BE2C (cell line): ENCODE results near the gene IL26.

Source experiments
- DNase-seq: peaks from one replicate; pipeline ENCODE4 v3.0.0-alpha.2; 2020
- H3K27me3 ChIP-seq: fragments of 250-450 bp; sonication (Bioruptor Pico); 2 replicates; pipeline ENCODE4 v1.5.1; 2020; ENCODE audit warnings: mild to moderate bottlenecking
- H3K36me3 ChIP-seq: fragments of 250-450 bp; sonication (Bioruptor Pico); 2 replicates; pipeline ENCODE4 v1.5.1; 2020; ENCODE audit warnings: mild to moderate bottlenecking
- H3K4me1 ChIP-seq: fragments of 250-450 bp; sonication (Bioruptor Pico); 2 replicates; pipeline ENCODE4 v1.5.1; 2020
- H3K4me3 ChIP-seq: 2 replicates; pipeline ENCODE4 v1.5.1; 2011; ENCODE audit warnings: low read depth, low read length
- H3K9me3 ChIP-seq: fragments of 250-450 bp; sonication (Bioruptor Pico); 2 replicates; pipeline ENCODE4 v1.5.1; 2020
- CTCF ChIP-seq: IDR thresholded peaks from 2 replicates; pipeline ENCODE4 v1.5.1; 2012; ENCODE audit warnings: mild to moderate bottlenecking, low read depth, low read length

IL26 gene

DNA sequence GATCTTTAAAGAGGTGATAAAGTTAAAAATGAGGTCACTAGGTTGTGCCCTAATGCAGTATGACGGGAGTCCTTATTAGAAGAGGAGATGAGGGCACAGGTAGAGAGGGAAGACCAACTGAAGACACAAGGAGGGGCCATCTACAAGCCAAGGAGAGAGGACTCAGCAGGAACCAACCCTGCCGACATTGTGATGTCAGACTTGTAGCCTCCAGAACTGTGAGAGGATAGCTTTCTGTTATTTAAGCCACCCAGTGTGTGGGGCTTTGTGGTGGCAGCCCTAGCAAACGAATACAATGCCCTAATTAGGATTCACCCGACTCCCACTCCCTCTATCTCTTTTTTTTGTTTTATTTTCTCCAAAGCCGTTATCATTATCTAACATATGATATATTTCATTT is 7.9 kb upstream of the IL26 start:
- Histone ChIP-seq H3K36me3 (no peaks in the 10 kb centered on the region), H3K4me1 (no peaks in the 10 kb centered on the region), H3K4me3 (no peak overlapping the region), H3K9me3 (no peaks in the 10 kb centered on the region), H3K27me3 (peaks cover 4% of the 10 kb centered on the region; the same call in 1 of the 2 replicates)
- no peak for TF ChIP-seq CTCF
- no peak for DNase-seq

DNA sequence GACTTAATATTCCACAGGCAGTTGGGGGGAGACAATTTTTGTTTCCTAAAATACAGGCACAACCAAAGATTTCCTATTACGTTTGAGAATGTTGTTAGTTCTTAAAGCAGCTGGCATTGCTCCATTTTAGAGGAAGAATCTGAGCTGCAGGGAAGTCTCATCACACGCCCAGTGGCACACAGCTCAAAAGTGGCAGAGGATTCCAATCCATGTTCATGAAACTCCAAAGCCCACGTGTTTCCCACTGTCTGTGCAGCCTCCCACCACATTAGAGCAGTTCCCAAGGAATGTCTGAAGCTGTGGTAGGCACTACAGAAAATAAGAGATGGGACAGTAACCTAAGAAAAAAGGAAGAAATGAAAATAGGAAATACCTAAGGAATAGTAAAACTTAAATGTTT is 6.1 kb upstream of the IL26 start:
- Histone ChIP-seq H3K36me3 (no peaks in the 10 kb centered on the region), H3K9me3 (no peaks in the 10 kb centered on the region), H3K27me3 (peaks cover 4% of the 10 kb centered on the region; the same call in 1 of the 2 replicates), H3K4me1 (no peaks in the 10 kb centered on the region), H3K4me3 (no peak overlapping the region)
- no peak for DNase-seq
- TF ChIP-seq CTCF: no peak

- H3K36me3 ChIP-seq: no peaks in the 10 kb centered on the region
- H3K27me3 ChIP-seq: peaks cover 4% of the 10 kb centered on the region; the same call in 1 of the 2 replicates
- H3K4me3 ChIP-seq: no peak overlapping the region
- no peak for DNase-seq
- H3K9me3 ChIP-seq: no peaks in the 10 kb centered on the region
- no peaks in the 10 kb centered on the region for H3K4me1 ChIP-seq
- TF ChIP-seq CTCF: no peak
Measured at GRCh38 chr12:68231229-68231628, 5.6 kb upstream of the IL26 start.

GRCh38 chr12:68229956-68230355 is 4.3 kb upstream of the IL26 start:
- no peaks in the 10 kb centered on the region for H3K9me3 ChIP-seq
- no peak for TF ChIP-seq CTCF
- no peak overlapping the region for H3K4me3 ChIP-seq
- peaks cover 4% of the 10 kb centered on the region; the same call in 1 of the 2 replicates for H3K27me3 ChIP-seq
- no peaks in the 10 kb centered on the region for H3K4me1 ChIP-seq
- no peak for DNase-seq
- H3K36me3 ChIP-seq: no peaks in the 10 kb centered on the region

DNA sequence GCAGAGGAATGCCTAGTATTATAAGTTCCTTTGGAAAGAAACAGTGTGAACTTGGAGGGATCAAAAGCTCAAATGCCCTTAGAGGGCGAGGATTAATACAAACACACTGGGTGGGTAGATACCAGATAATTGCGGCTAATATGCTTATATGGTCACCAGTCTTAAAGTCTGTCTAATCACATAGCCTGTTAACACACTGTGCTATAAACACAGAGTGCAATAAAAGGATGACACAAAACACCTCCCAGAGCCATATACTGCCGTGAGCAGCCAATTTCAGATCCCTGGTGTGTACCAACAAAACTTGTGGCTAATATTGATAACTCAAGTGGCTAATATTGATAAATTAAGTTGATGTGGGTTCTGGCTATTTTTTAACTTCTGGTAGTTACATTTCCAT is 1.7 kb upstream of the IL26 start:
- TF ChIP-seq CTCF: no peak
- Histone ChIP-seq H3K27me3 (peaks cover 4% of the 10 kb centered on the region; the same call in 1 of the 2 replicates), H3K4me3 (no peak overlapping the region), H3K36me3 (no peaks in the 10 kb centered on the region), H3K9me3 (no peaks in the 10 kb centered on the region), H3K4me1 (no peaks in the 10 kb centered on the region)
- DNase-seq: no peak

DNA sequence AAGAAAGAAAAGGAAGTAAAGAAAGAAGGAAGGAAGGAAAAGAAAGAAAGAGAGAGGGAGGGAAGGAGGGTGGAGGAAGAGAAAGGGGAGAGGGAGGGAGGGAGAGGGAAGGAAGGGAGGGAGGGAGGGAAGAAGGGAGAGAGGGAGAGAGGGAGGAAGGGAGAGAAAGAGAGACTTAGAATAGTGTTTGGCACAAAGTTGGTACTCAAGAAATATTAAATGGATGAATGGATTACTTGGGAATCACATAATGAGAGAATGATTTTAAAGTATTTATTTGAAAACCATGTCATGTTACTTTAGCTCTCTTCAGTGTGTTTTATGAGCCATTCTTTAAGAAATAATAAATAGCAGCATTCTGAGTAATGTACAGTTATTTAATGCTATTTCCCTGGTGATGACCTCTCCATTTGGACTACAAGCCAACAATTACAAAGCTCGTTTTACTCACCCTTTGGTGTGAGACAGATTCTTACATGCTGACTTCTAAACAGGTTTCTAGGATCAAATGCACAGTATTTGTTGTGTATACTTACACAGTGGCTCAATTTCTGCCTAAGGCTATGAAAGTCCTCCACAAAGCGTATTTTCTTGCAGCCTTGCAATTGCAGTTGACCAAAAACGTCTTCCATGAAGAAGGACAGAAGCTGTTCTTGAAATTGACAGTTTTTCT is 861 bp downstream of the IL26 start:
- Histone ChIP-seq H3K4me3 (no peak overlapping the region), H3K9me3 (no peaks in the 10 kb centered on the region), H3K27me3 (0 out of 2 replicates have a peak, but pooled peaks cover 3% of the 10 kb centered on the region), H3K36me3 (no peaks in the 10 kb centered on the region), H3K4me1 (no peaks in the 10 kb centered on the region)
- no peak for DNase-seq
- no peak for TF ChIP-seq CTCF
